Measurements from ENCODE around the gene PGAP6.
"Not testable (repeated sequence)": the region's sequence is repeated elsewhere in the genome, so short reads cannot be mapped to it uniquely, and the experiment has no call there.

The PGAP6 gene

DNA sequence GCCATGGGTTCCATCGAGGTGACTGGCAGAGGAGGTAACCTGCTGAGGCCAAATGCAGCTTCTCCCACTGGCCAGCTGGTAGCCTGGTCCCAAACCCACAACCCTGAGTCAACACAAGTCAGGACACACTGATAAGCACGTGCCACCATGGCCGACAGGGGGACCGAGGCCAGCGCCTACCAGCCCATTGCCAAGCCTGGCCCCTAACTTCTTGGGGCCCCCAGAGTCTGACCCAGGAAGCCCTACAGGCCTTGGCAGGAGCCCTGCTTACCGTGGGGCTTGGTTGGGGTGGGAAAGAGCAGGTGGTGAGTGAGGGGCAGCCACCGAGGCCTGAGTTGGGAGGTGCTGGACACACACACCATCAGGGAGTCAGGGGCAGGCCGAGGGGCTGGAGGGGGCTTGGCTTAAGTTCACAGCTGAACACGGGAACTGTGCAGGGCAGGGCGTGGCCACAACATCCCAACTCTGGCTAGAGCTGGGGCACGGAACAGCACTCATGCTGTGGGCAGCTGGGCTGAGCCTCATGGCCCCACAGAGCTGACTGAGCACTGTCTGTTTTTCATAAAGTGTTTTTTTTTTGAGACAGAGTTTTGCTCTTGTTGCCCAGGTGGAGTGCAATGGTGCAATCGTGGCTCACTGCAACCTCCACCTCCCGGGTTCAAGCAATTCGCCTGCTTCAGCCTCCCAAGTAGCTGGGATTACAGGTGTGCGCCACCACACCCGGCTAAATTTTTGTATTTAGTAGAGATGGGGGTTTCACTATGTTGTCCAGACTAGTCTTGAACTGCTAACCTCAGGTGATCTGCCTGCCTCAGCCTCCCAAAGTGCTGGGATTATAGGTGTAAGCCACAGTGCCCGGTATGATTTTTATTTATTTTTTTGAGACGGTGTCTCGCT lies 16.9 kb downstream of the PGAP6 start:
- Histone ChIP-seq H3K27ac (ENCODE audit: low read depth, low read length) (no peak overlapping the region), H3K4me1 (ENCODE audit: control insufficient read depth, insufficient read depth, low read length) (peaks cover 3% of the 10 kb centered on the region), H3K4me3 (ENCODE audit: low read length) (no peak overlapping the region), H3K9ac (ENCODE audit: low read length) (no peak overlapping the region), H3K27me3 (ENCODE audit: control insufficient read depth, insufficient read depth, low read length) (peaks cover 4% of the 10 kb centered on the region), H3K36me3 (ENCODE audit: control insufficient read depth, insufficient read depth, low read length) (peaks cover 13% of the 10 kb centered on the region)

DNA sequence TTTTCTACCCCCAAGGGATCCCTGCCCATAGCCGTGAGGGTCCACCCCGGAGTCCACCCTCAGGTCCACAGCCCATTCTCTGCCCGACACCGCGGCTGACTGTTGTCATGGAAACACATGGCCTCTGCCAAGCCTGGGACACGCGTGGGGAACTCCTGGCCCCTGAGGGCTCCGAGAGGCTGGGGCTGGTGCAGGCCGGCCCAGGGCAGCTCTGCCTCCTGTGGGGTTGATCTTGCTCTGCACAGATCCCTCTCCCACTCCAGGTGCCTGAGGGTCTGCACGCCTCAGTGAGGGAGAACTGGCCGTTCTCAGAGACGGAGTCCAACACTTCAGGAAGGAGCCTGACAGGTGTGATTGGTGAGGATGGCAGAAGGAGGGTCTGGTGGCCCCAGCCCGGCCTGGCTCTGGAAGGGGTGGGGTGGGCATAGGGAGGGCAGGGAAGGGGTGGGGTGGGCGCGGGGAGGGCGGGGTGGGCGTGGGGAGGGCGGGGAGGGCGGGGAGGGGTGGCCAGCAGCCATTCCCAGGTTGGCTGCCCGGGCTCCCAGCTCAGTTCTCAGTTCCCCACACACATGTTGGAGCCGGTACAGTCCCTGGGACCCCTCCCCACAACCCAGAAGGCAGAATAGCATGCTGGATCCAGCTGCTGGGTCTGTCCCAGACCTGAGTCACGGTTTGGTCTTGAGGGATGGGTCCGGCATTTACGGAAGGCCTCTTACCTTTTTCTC lies 17.9 kb downstream of the PGAP6 start:
- H3K4me1 ChIP-seq (ENCODE audit: control insufficient read depth, insufficient read depth, low read length) = no peaks in the 10 kb centered on the region
- peaks cover 13% of the 10 kb centered on the region for H3K36me3 ChIP-seq (ENCODE audit: control insufficient read depth, insufficient read depth, low read length)
- no peak overlapping the region for H3K9ac ChIP-seq (ENCODE audit: low read length)
- H3K27me3 ChIP-seq (ENCODE audit: control insufficient read depth, insufficient read depth, low read length) = peaks cover 4% of the 10 kb centered on the region
- H3K4me3 ChIP-seq (ENCODE audit: low read length) = no peak overlapping the region
- H3K27ac ChIP-seq (ENCODE audit: low read depth, low read length) = no peak overlapping the region

DNA sequence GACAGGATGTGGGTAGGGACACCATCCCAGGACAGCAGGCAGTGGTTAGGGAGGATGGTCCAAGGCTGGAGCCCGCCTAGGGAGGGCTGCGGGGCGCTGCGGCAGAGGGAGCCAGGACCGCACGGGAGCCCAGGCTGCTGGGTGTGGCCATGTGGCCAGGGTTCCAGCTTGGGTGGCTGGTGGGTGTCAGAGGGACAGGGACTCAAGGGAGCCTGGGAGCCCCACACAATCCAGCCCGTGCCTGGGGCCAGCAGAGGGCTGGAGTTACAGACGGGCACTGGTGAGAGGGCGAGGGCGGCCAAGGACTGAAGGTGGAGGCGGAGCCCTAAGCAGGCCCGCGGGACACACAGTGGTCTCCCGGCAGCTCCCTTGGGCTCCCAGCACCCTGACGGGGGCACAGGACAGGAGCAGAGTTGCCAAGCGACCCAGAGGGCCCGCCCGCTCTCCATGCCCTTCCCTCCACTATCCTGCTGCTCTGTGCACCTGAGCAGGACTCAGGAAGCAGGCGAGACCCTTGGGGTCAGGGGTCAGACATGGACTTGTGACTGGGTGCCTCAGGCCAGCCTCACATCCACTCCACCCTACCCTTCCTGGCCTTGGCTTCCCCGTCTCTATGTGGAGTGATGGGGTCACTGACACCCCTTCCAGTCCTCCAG lies 18.5 kb downstream of the PGAP6 start:
- peaks cover 4% of the 10 kb centered on the region for H3K27me3 ChIP-seq (ENCODE audit: control insufficient read depth, insufficient read depth, low read length)

DNA sequence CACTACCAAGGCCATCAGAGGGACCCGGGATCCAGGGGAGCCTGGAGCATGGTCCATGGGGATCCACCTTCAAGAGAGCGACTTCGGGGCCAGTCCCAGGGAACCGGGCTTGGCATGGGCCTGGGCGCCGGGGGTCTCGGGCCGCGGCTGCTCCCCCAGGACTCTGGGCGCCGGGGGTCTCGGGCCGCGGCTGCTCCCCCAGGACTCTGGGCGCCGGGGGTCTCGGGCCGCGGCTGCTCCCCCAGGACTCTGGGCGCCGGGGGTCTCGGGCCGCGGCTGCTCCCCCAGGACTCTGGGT lies 19.1 kb downstream of the PGAP6 start:
- H3K36me3 ChIP-seq (ENCODE audit: control insufficient read depth, insufficient read depth, low read length) = not testable (repeated sequence)

More for the DNA sequence above, 18.5 kb downstream of the PGAP6 start:
- no peaks in the 10 kb centered on the region for H3K4me1 ChIP-seq (ENCODE audit: control insufficient read depth, insufficient read depth, low read length)
- H3K9ac ChIP-seq (ENCODE audit: low read length) = no peak overlapping the region
- peaks cover 11% of the 10 kb centered on the region for H3K36me3 ChIP-seq (ENCODE audit: control insufficient read depth, insufficient read depth, low read length)
- H3K27ac ChIP-seq (ENCODE audit: low read depth, low read length) = no peak overlapping the region
- H3K4me3 ChIP-seq (ENCODE audit: low read length) = no peak overlapping the region

DNA sequence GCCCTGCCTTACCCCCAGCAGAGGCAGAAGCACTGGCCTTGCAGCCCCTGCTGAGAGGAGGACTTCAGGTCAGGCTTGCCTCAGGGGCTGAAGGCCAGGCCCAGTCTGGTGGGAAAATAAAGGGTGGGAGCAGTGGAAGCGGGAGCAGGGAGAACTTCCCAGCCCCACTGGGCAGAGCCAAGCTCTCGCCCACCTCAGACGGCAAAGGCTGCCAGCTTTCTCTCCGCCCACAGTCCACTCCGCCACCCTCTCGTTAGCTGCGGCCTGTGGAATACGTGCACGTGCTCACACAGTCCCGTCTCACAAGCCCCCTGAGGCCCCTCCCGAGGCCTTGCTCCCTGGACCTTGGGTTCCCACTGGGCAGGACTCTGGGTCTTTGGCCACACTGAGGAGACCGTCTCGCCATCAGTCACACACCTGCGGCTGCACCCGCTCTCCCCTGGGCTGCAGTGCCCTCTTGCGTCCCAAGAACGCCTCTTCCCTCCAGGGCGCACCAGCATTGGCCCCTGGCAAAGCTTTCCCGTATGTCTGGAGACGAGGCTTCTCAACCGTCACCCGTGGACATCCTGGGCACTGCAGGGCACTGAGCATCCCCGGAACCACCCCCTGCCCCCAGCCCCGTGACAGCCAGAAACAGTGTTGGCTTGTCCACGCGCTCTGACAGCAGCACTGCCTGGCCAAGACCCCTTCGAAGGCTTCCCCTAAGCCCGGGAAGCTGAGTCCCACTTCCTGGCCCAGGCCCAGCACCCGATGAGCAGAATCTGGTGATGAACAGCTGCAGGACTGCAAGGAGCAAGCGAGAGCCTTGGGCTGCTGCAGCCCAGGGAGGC lies 19.7 kb downstream of the PGAP6 start:
- no peak overlapping the region for H3K27ac ChIP-seq (ENCODE audit: low read depth, low read length)
- H3K9ac ChIP-seq (ENCODE audit: low read length) = no peak overlapping the region

More for the DNA sequence above, 19.1 kb downstream of the PGAP6 start:
- H3K4me1 ChIP-seq (ENCODE audit: control insufficient read depth, insufficient read depth, low read length); H3K9ac ChIP-seq (ENCODE audit: low read length); H3K27me3 ChIP-seq (ENCODE audit: control insufficient read depth, insufficient read depth, low read length); H3K27ac ChIP-seq (ENCODE audit: low read depth, low read length); H3K4me3 ChIP-seq (ENCODE audit: low read length): not testable (repeated sequence)

DNA sequence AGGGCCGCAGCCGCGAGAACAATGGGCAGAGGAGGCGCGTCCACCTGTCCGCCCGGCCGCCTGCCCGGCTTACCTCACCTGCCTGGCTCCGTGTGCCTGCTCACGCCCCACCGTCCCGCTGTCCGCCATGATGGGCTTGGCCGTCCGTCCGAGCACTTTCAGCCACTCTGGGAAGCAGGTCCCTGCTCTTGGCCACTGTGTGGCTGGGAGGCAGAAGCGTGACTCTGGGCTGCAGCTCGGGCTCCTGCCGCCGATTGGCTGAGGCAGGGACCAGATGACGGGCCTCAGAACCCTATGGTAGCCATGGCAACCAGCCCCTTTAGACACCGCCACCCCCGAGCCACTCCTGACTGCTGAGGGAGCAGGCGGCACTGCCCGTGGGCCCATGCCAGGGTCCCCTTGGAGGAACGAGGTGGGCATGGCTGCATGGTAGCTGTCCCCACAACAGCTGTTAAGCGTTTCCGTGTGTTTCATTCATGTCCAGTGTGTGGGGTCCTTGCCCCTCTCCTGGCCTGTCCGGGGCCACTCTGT lies 20.4 kb downstream of the PGAP6 start:
- peaks cover 4% of the 10 kb centered on the region for H3K27me3 ChIP-seq (ENCODE audit: control insufficient read depth, insufficient read depth, low read length)
- no peak overlapping the region for H3K9ac ChIP-seq (ENCODE audit: low read length)
- H3K4me3 ChIP-seq (ENCODE audit: low read length) = no peak overlapping the region
- H3K36me3 ChIP-seq (ENCODE audit: control insufficient read depth, insufficient read depth, low read length) = no peaks in the 10 kb centered on the region
- H3K4me1 ChIP-seq (ENCODE audit: control insufficient read depth, insufficient read depth, low read length) = no peaks in the 10 kb centered on the region
- H3K27ac ChIP-seq (ENCODE audit: low read depth, low read length) = no peak overlapping the region

More for the DNA sequence above, 19.7 kb downstream of the PGAP6 start:
- Histone ChIP-seq H3K4me3 (ENCODE audit: low read length) (no peak overlapping the region), H3K27me3 (ENCODE audit: control insufficient read depth, insufficient read depth, low read length) (peaks cover 4% of the 10 kb centered on the region), H3K4me1 (ENCODE audit: control insufficient read depth, insufficient read depth, low read length) (no peaks in the 10 kb centered on the region), H3K36me3 (ENCODE audit: control insufficient read depth, insufficient read depth, low read length) (peaks cover 3% of the 10 kb centered on the region)

DNA sequence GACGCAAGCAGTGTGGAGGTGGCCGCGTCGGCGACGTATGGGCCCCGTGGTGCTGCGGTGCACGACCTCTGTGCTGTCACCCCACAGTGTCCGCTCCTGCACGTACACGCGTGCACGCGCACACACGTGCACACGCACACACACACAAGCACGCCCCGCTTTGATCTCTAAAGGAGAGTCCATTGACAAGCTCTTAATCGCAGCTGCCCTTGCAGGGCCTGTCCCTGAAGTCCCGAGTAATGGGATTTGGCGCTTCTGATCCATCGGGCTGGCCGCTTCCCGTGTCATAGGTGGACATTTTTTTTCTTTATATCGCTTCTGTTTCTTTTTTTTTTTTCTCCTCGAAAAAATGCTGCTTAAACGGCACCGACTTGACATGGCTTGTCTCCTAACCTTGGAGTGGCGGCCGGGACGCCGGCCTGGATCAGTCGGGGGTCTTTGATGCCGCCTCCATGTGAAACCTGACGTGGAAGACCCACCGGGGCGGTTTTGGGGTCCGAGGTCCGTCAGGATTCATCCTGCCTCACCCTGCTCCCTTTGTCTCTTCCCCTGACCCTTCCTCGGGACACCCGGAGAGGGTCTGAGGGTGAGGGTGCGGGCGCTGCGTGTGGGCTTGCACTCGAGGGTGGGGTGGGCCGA lies 21.0 kb downstream of the PGAP6 start:
- no peaks in the 10 kb centered on the region for H3K4me1 ChIP-seq (ENCODE audit: control insufficient read depth, insufficient read depth, low read length)
- no peaks in the 10 kb centered on the region for H3K36me3 ChIP-seq (ENCODE audit: control insufficient read depth, insufficient read depth, low read length)
- H3K27ac ChIP-seq (ENCODE audit: low read depth, low read length) = no peak overlapping the region
- no peak overlapping the region for H3K4me3 ChIP-seq (ENCODE audit: low read length)
- peaks cover 4% of the 10 kb centered on the region for H3K27me3 ChIP-seq (ENCODE audit: control insufficient read depth, insufficient read depth, low read length)
- no peak overlapping the region for H3K9ac ChIP-seq (ENCODE audit: low read length)

DNA sequence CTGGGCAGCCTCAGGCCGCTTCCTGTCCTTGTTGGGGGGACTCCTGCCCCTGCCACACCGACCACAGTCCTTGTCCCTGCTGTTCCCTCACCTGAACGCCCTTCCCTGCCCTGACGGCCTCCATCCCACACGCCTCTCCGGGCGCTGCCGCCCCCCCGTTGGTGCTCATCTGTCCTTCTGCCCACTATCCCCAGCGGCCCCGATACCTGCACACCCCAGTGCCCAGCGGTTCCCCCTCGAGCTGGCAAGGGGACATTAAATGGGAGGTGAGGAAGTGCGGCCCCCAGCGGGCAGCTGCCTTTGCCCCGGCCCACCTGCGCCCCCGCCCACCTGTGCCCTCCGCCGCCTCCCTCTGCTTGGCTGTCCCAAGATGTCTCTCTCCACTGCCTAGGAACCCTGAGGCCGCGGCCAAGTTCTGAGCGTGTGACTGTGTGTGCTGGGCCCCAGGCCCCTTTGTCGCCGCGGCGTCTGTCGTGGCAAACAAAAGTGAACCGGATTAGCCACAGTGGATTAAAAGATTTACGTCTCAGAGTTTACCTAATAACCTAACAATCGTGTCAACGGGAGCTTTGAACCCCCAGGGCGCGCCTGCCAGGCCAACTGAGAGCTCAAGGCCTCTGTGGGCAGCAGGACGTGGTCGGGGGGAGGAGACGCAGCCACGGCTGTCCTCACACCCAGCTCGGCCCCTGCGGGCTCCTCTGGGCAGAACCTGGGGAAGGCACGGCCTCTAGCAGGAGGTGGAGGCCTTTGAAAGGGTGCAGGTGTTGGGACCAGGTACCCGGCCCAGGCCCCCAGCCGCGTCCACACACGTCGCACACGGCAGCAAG lies 21.7 kb downstream of the PGAP6 start:
- no peak overlapping the region for H3K27ac ChIP-seq (ENCODE audit: low read depth, low read length)
- H3K4me1 ChIP-seq (ENCODE audit: control insufficient read depth, insufficient read depth, low read length) = no peaks in the 10 kb centered on the region
- no peak overlapping the region for H3K4me3 ChIP-seq (ENCODE audit: low read length)
- H3K9ac ChIP-seq (ENCODE audit: low read length) = no peak overlapping the region
- H3K27me3 ChIP-seq (ENCODE audit: control insufficient read depth, insufficient read depth, low read length) = peaks cover 4% of the 10 kb centered on the region
- no peaks in the 10 kb centered on the region for H3K36me3 ChIP-seq (ENCODE audit: control insufficient read depth, insufficient read depth, low read length)

DNA sequence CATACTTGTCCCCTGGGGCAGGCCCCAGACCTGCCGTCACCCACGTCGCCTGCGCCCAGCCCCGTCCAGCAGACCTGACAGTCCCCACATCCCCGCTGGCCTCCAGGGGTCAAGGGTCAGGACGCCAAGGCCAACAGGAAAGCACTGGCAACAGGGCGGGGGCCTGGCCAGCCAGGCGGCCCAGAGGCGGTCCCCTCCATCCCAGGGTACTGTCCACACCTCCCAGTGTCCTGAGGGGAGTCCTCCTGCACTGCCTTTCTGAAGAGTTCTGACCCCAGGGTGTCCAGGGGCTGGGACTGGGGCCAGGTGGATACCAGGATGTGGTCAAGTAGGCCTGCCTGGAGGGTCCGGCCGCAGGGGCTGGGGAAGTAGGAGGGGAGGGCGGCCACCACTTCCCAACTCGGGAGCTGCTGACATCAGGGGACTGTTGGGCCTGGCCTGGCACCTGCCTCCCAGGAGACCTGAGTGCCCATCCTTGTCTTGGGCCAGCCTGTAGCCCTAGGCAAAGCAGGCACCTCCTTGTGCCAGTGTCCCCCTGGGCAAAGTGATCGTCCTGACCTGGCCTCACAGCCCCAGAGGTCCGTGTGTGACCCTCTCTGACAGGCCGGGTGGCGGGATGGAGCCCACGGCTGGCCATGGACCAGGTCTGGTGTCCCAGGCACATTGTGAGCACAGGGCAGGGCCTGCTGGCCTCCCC lies 22.6 kb downstream of the PGAP6 start:
- Histone ChIP-seq H3K4me1 (ENCODE audit: control insufficient read depth, insufficient read depth, low read length) (no peaks in the 10 kb centered on the region), H3K27me3 (ENCODE audit: control insufficient read depth, insufficient read depth, low read length) (peaks cover 4% of the 10 kb centered on the region), H3K36me3 (ENCODE audit: control insufficient read depth, insufficient read depth, low read length) (no peaks in the 10 kb centered on the region), H3K9ac (ENCODE audit: low read length) (no peak overlapping the region), H3K4me3 (ENCODE audit: low read length) (no peak overlapping the region), H3K27ac (ENCODE audit: low read depth, low read length) (no peak overlapping the region)

DNA sequence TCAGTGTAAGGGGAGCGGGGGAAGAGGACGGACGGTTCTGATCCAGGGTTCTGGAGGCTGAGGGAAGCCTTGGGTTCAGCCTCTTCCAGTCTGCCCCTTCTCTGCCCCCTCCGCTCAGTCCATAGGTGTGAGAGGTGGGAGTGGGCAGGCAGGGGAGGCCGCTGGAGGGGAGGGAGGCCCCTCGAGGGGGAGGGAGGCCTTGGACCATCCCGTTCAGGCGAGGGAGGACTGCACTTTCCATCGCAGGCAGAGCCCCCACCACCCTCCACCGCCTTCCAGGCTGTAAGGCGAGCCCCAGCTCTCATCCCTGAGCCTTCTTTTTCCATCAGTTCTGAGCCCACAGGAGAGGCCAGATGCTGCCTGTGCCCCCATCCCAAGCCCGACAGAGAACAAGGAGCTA lies 25.0 kb downstream of the PGAP6 start:
- no peaks in the 10 kb centered on the region for H3K36me3 ChIP-seq (ENCODE audit: control insufficient read depth, insufficient read depth, low read length)
- H3K27me3 ChIP-seq (ENCODE audit: control insufficient read depth, insufficient read depth, low read length) = no peaks in the 10 kb centered on the region
- H3K4me3 ChIP-seq (ENCODE audit: low read length) = no peak overlapping the region
- H3K4me1 ChIP-seq (ENCODE audit: control insufficient read depth, insufficient read depth, low read length) = no peaks in the 10 kb centered on the region
- no peak overlapping the region for H3K9ac ChIP-seq (ENCODE audit: low read length)
- H3K27ac ChIP-seq (ENCODE audit: low read depth, low read length) = no peak overlapping the region

Measured in rectal smooth muscle tissue (tissue), 1 donor.